ENCODE data around the gene SRXN1.
"Not testable (repeated sequence)": the region's sequence is repeated elsewhere in the genome, so short reads cannot be mapped to it uniquely, and the experiment has no call there.

SRXN1 gene

GRCh38 chr20:653110-653589 lies at the start of gene SRXN1:
Gene SRXN1, minus strand, starts transcription at chr20:653200. Its CDS starts 15 bp downstream, at chr20:653185.
- peak; percentile 85 for DNase-seq

GRCh38 chr20:701401-702129 lies 48.6 kb upstream of the SRXN1 start:
- no peak for DNase-seq

DNA sequence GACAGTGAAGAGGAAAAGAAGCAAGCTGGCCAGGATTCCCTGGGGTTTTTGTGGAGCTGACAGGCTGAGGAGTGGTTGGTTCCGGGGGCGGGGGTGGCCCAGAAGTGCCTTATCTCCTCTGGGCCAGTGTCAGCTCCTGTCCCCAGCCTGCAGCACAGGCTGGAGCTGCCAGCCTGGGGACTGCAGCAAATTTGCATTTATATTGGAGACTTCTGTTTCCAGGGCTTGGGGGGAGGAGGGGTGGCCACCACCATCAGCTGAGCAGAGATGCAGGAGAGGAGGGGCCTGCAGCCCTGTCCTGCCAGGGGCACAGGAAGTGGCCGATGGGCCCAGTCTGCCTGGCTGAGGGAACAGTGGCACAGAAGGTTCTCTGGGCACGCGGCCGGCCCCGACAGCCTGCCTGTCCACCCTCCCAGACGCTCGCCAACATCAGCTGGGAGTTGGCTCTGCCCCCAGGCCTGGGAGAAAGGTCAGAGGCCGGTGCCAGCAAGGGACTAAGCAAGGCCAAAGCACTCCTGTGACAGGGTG lies 46.9 kb upstream of the SRXN1 start:
- DNase-seq, result no peak

DNA sequence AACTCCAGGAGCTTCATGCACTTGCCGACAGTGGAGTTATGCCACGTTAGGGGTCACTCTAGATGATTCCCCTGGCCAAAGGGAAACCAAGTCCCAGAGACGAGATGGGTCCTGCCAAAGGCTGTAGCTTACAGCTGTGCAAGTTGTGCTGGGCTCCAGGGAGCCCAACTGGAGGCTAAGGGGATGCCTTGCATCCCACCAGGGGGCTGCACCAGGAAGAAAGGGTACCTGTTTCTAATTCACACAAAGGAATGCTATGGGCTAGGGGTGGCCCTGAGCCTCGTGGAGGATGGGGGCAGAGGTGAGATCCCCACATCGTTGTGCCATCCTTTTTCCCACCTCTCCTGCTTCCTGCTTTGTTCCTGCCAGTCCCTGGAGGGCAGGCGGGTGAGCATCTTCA lies 46.3 kb upstream of the SRXN1 start:
- no peak for DNase-seq

- no peak for DNase-seq
Measured at GRCh38 chr20:698276-698675, 45.3 kb upstream of the SRXN1 start.

GRCh38 chr20:697826-698225 lies 44.8 kb upstream of the SRXN1 start:
- no peak for DNase-seq

GRCh38 chr20:695165-695866 lies 42.3 kb upstream of the SRXN1 start:
- DNase-seq, result no peak

DNA sequence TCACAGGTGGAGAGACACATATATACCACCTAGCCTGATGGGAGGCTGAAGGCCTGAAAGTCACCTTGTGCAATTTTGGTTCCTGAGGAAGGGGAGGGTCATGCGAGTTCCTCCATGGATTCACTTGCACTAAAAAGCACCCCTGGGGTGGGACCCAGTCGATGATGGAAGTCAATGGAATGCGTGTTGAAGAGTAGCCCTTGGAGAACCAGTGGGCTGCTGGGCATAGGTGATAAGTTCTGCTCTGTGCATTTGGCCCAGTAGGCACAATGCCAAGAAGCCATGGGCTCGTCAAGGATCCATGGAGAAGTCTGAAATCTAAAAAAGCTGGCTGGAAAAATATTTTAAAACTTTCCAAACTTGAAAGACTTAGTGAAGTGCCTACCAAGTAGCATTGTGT lies 41.5 kb upstream of the SRXN1 start:
- no peak for DNase-seq

DNA sequence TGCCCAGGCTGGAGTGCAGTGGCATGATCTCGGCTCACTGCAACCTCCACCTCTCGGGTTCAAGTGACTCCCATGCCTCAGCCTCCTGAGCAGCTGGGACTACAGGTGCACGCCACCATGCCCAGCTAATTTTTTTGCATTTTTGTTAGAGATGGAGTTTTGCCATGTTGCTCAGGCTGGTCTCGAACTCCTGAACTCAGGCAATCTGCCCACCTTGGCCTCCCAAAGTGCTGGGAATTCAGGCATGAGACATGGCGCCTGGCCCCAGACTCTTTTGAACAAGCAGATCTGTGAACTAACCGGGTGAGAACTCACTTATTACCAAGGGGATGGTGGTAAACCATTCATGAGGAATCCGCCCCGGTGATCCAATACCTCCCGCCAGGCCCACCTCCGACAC lies 40.8 kb upstream of the SRXN1 start:
- DNase-seq, result not testable (repeated sequence)

- DNase-seq, result no peak
Measured at GRCh38 chr20:692044-692443, 39.0 kb upstream of the SRXN1 start.

DNA sequence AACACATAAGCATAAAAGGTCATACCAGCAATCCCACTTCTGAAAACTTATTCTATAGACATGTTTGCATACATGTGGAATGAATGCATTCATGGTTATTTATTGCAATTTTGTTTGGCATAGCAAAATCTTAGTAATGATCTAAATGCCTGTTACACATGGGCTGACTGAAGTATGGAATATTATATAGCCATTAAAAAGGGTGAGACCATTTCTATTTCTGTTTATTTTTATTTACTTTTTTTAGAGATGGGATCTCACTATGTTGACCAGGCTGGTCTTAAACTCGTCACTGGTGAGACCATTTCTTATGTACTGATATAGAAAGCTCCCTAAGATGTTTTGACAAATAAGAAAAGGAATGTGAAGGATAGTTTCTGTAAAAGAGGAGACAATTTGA lies 36.9 kb upstream of the SRXN1 start:
- no peak for DNase-seq

GRCh38 chr20:689348-689747 lies 36.3 kb upstream of the SRXN1 start:
- DNase-seq, result no peak

GRCh38 chr20:688809-689212 lies 35.8 kb upstream of the SRXN1 start:
- DNase-seq, result no peak

GRCh38 chr20:687468-688203 lies 34.6 kb upstream of the SRXN1 start:
- DNase-seq, result no peak

GRCh38 chr20:684676-685319 lies 31.8 kb upstream of the SRXN1 start:
- no peak for DNase-seq

DNA sequence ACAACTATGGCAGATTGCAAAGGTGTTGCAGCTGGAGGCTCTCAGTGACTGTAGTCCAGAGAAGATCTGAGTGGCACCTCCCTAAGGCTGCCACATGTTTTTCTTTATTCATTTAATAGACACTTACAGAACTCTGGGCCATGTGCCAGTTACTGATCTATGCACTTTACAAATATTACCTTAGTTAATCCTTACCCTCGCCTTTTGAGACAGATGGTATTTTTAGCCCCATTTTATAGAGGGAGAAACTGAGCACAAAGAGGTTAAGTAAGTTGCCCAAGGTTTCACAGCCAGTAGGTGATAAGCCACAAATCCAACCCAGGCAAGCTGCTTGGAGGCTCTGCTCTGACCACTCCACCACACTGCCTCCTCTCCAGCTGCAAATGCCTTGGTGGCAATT lies 29.1 kb upstream of the SRXN1 start:
- no peak for DNase-seq

DNA sequence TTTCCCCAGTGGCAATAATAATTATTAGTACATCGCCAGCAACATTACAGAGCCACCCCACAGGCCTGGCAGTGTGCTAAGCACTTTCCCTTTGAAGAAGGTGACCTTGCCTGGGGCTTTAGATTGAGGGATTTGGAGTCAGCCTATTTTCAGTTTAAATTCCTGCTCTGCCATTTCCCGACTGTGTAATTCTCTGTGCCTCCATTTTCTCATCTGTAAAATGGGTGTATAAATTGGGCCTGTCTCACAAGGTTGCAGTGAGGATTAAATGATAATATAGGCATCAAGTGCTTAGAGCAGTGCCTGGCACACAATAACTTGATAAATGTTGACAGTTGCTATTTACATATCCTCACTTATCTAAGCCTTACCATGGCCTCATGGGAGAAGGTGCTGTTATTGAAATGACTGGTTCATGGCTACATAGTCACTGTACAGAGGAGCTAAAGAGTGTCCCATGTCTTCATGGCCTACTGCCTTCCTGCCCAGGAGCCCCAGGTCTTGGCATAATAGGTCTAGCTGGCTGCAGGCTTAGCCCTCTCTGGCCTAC lies 27.7 kb upstream of the SRXN1 start:
- DNase-seq, result no peak

DNA sequence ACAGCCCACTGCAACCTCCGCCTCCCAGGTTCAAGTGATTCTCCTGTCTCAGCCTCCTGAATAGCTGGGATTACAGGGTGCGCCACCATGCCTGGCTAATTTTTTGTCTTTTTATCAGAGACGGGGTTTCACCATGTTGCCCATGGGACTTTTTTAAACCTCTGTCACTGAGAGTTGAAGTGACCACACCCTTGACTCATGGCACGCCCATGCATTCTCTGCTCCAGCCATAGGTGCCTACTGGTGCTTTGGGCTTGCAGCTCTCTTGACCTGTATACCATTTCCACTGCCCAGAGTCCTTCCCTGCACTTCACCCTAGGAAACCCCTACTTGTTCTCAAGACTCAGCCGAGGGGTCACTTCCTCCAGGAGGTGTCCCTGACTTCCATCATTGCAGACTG lies 25.0 kb upstream of the SRXN1 start:
- no peak for DNase-seq

GRCh38 chr20:676967-677366 lies 24.0 kb upstream of the SRXN1 start:
- no peak for DNase-seq

GRCh38 chr20:676315-676937 lies 23.4 kb upstream of the SRXN1 start:
- DNase-seq, result no peak

DNA sequence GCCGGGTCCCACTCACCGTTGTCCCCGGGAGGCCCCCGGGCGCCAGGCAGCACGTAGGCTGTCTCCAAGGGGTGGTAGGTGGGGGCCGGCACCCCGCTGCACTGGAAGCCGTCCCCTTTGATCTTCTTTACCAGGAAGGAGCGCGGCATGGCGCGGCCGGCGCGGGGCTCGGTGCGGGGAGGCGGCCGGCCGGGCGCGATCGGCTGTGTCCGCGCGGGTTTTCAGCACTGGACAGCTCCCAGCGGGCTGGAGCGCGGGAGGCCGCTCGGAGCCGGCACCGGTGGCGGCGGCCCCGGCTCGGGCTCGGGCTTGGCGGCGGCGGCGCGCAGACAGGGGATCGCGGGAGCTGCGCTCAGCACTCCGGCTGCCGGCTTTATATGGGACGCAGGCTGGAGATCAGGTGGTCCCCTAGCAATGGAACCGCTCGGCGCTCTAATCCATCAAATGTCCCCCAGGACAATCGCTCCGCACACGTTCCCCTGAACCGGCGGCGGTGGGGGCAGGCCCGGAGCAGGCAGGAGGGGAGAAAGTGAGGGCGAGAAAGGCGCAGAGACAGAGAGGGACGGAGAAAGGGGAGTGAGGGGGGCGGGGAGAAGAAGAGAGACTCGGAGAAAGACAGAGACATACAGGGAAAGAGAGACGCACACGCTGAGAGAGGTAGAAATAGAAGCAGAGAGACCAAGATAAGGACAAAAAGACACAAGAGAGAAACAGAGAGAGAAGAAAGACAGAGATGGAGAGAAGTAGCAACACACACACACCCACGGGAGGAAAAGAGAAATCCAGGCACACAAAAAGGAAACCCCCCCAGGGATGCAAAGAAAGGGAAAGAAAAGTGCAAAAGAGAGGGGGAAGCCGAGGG lies 22.7 kb upstream of the SRXN1 start, which contains the start of gene SCRT2:
Gene SCRT2, minus strand, starts transcription at position 350 of the 862 bp plus-strand sequence. Its CDS starts 201 bp downstream, at position 149.
- peak; percentile 59 for DNase-seq
